ENCODE data around the gene PTK6. TPM values are rescaled to one million over a fixed set of nuclear protein-coding genes. Genes with fewer than 3 reads are reported as not detected.

The PTK6 gene
- total RNA-seq, 2 experiments from 2014 or later, result 0.13 to 2.0 TPM

- no TSS peak for BruUV-seq (replicated peaks)
- Histone ChIP-seq H3K9me2 (ENCODE audit: insufficient read depth, low read length) (no peaks in the 10 kb centered on the region), H3K27ac (ENCODE audit: low read depth, low read length, poor library complexity, severe bottlenecking) (no peak overlapping the region), H3K36me3 (ENCODE audit: insufficient read depth, low read length) (no peaks in the 10 kb centered on the region), H3K4me2 (ENCODE audit: low read length) (no peak overlapping the region), H3K79me2 (ENCODE audit: insufficient read depth, low read depth, low read length) (no peaks in the 10 kb centered on the region), H2AFZ (ENCODE audit: low read length) (no peak overlapping the region), H3K4me3 (ENCODE audit: low read depth, low read length, poor library complexity, severe bottlenecking) (no peak overlapping the region), H4K20me1 (ENCODE audit: insufficient read depth, low read length) (no peaks in the 10 kb centered on the region), H3K9me3 (ENCODE audit: low read length) (no peaks in the 10 kb centered on the region), H3K4me1 (ENCODE audit: insufficient read depth, low read length, poor library complexity, severe bottlenecking) (peaks cover 9% of the 10 kb centered on the region)
- TF ChIP-seq EZH2phosphoT487 (IDR thresholded peaks at IDR 0.05; ENCODE audit: borderline replicate concordance, low read depth, low read length), result no peak
- no peak for TF ChIP-seq CTCF (conservative IDR thresholded peaks at IDR 0.05; ENCODE audit: low read length)
- DNase-seq (ENCODE audit: low spot score), result no peak
- ChIA-PET POLR2A (no interaction called here), CTCF (ENCODE audit: unreplicated experiment) (no interaction called here)
- intact Hi-C loops (cut with micrococcal nuclease; ENCODE audit: unreplicated experiment), result no loop called here
Observed at GRCh38 chr20:63563225-63563935, 26.2 kb upstream of the PTK6 start.

DNA sequence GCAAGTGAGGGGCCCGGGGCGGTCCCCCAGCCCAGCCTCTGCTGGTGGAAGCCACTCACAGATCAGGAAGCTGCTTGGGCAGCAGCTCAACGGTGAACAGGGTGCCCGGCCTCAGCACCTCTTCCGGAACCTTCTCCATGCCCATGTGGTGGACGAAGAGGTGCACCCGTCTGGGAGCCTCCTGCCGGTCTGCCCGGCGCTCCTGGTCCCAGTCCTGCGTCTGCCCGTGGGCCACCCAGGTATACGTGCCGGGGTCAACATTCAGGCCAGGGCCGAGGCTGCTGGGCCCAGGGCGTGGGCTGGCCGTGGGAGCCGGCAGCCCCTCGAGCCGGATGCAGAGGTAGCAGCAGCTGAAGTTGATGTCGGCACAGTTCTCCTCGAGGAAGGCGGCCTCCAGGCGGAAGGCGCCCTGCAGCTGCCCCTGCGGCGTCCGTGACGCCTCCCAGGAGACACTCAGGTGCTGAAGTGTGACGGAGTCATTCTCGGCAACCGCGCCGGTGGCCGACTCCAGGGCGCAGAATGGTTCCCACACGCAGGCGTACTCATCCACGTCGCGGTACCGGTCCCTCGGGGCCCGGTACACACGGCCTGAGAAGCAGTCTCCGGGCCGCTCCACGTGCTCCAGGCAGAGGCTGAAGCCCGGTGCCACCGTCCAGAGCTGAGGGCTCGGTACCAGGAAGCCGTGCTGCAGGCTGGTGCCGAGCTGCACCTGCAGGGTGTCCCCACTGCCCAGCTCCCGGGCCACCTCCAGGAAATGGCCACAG, 25.5 kb upstream of the PTK6 start:
- TF ChIP-seq CTCF (conservative IDR thresholded peaks at IDR 0.05; ENCODE audit: low read length) (no peak), EZH2phosphoT487 (IDR thresholded peaks at IDR 0.05; ENCODE audit: borderline replicate concordance, low read depth, low read length) (no peak)
- no peaks in the 10 kb centered on the region for H4K20me1 ChIP-seq (ENCODE audit: insufficient read depth, low read length)
- H3K36me3 ChIP-seq (ENCODE audit: insufficient read depth, low read length), result no peaks in the 10 kb centered on the region
- no peak overlapping the region for H3K4me2 ChIP-seq (ENCODE audit: low read length)
- no peak overlapping the region for H2AFZ ChIP-seq (ENCODE audit: low read length)
- H3K79me2 ChIP-seq (ENCODE audit: insufficient read depth, low read depth, low read length), result no peaks in the 10 kb centered on the region
- intact Hi-C loops (cut with micrococcal nuclease; ENCODE audit: unreplicated experiment), result no loop called here
- H3K27ac ChIP-seq (ENCODE audit: low read depth, low read length, poor library complexity, severe bottlenecking), result no peak overlapping the region
- no TSS peak for BruUV-seq (replicated peaks)
- ChIA-PET CTCF (ENCODE audit: unreplicated experiment) (no interaction called here), POLR2A (no interaction called here)
- H3K9me2 ChIP-seq (ENCODE audit: insufficient read depth, low read length), result no peaks in the 10 kb centered on the region
- H3K4me3 ChIP-seq (ENCODE audit: low read depth, low read length, poor library complexity, severe bottlenecking), result no peak overlapping the region
- no peak for DNase-seq (ENCODE audit: low spot score)
- no peaks in the 10 kb centered on the region for H3K9me3 ChIP-seq (ENCODE audit: low read length)
- H3K4me1 ChIP-seq (ENCODE audit: insufficient read depth, low read length, poor library complexity, severe bottlenecking), result peaks cover 2% of the 10 kb centered on the region
